Measurements from ENCODE around the gene COA6.

Gene COA6

GRCh38 chr1:234340528-234340927, 32.7 kb upstream of the COA6 start (continued):
- TF ChIP-seq, protein P1, sequence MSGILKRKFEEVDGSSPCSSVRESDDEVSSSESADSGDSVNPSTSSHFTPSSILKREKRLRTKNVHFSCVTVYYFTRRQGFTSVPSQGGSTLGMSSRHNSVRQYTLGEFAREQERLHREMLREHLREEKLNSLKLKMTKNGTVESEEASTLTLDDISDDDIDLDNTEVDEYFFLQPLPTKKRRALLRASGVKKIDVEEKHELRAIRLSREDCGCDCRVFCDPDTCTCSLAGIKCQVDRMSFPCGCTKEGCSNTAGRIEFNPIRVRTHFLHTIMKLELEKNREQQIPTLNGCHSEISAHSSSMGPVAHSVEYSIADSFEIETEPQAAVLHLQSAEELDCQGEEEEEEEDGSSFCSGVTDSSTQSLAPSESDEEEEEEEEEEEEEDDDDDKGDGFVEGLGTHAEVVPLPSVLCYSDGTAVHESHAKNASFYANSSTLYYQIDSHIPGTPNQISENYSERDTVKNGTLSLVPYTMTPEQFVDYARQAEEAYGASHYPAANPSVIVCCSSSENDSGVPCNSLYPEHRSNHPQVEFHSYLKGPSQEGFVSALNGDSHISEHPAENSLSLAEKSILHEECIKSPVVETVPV (CRISPR knock-in tag; IDR thresholded peaks at IDR 0.05) = no peak
- TF ChIP-seq ZNF565 (CRISPR knock-in tag; conservative IDR thresholded peaks at IDR 0.05; ENCODE audit: low read depth) (no peak), GLIS3 (CRISPR knock-in tag; IDR thresholded peaks at IDR 0.05) (no peak), ISL1 (CRISPR knock-in tag; IDR thresholded peaks at IDR 0.05) (no peak), ZFP3 (CRISPR knock-in tag; IDR thresholded peaks at IDR 0.05) (no peak), CSDC2 (CRISPR knock-in tag; IDR thresholded peaks at IDR 0.05) (no peak)
- TF ChIP-seq, protein P2, sequence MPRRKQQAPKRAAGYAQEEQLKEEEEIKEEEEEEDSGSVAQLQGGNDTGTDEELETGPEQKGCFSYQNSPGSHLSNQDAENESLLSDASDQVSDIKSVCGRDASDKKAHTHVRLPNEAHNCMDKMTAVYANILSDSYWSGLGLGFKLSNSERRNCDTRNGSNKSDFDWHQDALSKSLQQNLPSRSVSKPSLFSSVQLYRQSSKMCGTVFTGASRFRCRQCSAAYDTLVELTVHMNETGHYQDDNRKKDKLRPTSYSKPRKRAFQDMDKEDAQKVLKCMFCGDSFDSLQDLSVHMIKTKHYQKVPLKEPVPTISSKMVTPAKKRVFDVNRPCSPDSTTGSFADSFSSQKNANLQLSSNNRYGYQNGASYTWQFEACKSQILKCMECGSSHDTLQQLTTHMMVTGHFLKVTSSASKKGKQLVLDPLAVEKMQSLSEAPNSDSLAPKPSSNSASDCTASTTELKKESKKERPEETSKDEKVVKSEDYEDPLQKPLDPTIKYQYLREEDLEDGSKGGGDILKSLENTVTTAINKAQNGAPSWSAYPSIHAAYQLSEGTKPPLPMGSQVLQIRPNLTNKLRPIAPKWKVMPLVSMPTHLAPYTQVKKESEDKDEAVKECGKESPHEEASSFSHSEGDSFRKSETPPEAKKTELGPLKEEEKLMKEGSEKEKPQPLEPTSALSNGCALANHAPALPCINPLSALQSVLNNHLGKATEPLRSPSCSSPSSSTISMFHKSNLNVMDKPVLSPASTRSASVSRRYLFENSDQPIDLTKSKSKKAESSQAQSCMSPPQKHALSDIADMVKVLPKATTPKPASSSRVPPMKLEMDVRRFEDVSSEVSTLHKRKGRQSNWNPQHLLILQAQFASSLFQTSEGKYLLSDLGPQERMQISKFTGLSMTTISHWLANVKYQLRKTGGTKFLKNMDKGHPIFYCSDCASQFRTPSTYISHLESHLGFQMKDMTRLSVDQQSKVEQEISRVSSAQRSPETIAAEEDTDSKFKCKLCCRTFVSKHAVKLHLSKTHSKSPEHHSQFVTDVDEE (CRISPR knock-in tag; IDR thresholded peaks at IDR 0.05) = no peak

- TF ChIP-seq POU6F1 (CRISPR knock-in tag; IDR thresholded peaks at IDR 0.05; ENCODE audit: borderline replicate concordance, low read depth) = no peak
- TF ChIP-seq PPARA (CRISPR knock-in tag; IDR thresholded peaks at IDR 0.05; ENCODE audit: borderline replicate concordance) = no peak
- no peak for TF ChIP-seq ZNF70 (CRISPR knock-in tag; IDR thresholded peaks at IDR 0.05)
- no peak for TF ChIP-seq GLIS3 (CRISPR knock-in tag; IDR thresholded peaks at IDR 0.05)
- no peak for TF ChIP-seq ZC3H10 (CRISPR knock-in tag; IDR thresholded peaks at IDR 0.05)
- TF ChIP-seq OSR1 (CRISPR knock-in tag; IDR thresholded peaks at IDR 0.05) = no peak
- TF ChIP-seq SNAI2 (CRISPR knock-in tag; IDR thresholded peaks at IDR 0.05) = no peak
- TF ChIP-seq, protein P2 (CRISPR knock-in tag; IDR thresholded peaks at IDR 0.05) = no peak
- TF ChIP-seq ZNF565 (CRISPR knock-in tag; conservative IDR thresholded peaks at IDR 0.05; ENCODE audit: low read depth) = no peak
- TF ChIP-seq, protein P3, sequence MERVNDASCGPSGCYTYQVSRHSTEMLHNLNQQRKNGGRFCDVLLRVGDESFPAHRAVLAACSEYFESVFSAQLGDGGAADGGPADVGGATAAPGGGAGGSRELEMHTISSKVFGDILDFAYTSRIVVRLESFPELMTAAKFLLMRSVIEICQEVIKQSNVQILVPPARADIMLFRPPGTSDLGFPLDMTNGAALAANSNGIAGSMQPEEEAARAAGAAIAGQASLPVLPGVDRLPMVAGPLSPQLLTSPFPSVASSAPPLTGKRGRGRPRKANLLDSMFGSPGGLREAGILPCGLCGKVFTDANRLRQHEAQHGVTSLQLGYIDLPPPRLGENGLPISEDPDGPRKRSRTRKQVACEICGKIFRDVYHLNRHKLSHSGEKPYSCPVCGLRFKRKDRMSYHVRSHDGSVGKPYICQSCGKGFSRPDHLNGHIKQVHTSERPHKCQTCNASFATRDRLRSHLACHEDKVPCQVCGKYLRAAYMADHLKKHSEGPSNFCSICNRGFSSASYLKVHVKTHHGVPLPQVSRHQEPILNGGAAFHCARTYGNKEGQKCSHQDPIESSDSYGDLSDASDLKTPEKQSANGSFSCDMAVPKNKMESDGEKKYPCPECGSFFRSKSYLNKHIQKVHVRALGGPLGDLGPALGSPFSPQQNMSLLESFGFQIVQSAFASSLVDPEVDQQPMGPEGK (CRISPR knock-in tag; IDR thresholded peaks at IDR 0.05; ENCODE audit: borderline replicate concordance) = no peak
- TF ChIP-seq ZNF8 (CRISPR knock-in tag; IDR thresholded peaks at IDR 0.05) = no peak
- TF ChIP-seq ISL1 (CRISPR knock-in tag; IDR thresholded peaks at IDR 0.05) = no peak
- TF ChIP-seq, protein P1 (CRISPR knock-in tag; IDR thresholded peaks at IDR 0.05) = no peak
- TF ChIP-seq TCF4 (CRISPR knock-in tag; IDR thresholded peaks at IDR 0.05; ENCODE audit: borderline replicate concordance) = no peak
- no peak for TF ChIP-seq ZFP3 (CRISPR knock-in tag; IDR thresholded peaks at IDR 0.05)
- no peak for TF ChIP-seq ESRRG (CRISPR knock-in tag; IDR thresholded peaks at IDR 0.05)
- no peak for ATAC-seq
Measured at GRCh38 chr1:234342774-234343173, 30.5 kb upstream of the COA6 start.

GRCh38 chr1:234345237-234345636, 28.0 kb upstream of the COA6 start:
- no peak for ATAC-seq
- TF ChIP-seq, protein P2 (CRISPR knock-in tag; IDR thresholded peaks at IDR 0.05) = no peak
- TF ChIP-seq OSR1 (CRISPR knock-in tag; IDR thresholded peaks at IDR 0.05) (no peak), PPARA (CRISPR knock-in tag; IDR thresholded peaks at IDR 0.05; ENCODE audit: borderline replicate concordance) (no peak), GLIS3 (CRISPR knock-in tag; IDR thresholded peaks at IDR 0.05) (no peak)
